GM12874 (cell line): ENCODE measurements around the gene LRFN2.

Experiments
- CTCF ChIP-seq: IDR thresholded peaks from 2 replicates; pipeline ENCODE4 v1.5.1; 2011; ENCODE audit warnings: low read depth, mild to moderate bottlenecking, control low read depth, low read length, moderate library complexity; ENCODE audit not compliant: insufficient read depth

The LRFN2 gene

GRCh38 chr6:40543776-40544175 lies 43.4 kb downstream of the LRFN2 start:
- TF ChIP-seq CTCF, result no peak

DNA sequence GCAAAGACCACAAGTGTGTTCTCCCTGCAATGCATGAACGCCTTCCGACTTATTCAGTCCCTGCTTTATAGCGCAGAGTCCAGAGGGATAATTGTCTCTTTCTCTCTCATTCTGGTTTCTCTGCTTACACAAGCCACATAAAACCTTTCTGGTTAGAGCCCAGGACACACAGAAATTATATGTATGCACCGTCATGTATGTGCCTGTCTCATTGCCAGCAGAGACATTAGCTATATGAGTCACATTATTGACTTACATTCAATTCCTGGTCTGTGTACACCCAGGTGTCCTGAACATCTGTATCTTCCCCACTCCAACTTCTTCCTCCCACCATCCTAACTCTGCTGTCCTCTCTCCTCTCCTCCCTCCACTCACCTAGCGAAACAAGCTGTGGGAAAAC lies 44.0 kb downstream of the LRFN2 start:
- no peak for TF ChIP-seq CTCF

GRCh38 chr6:40542175-40542764 lies 44.9 kb downstream of the LRFN2 start:
- TF ChIP-seq CTCF, result no peak

DNA sequence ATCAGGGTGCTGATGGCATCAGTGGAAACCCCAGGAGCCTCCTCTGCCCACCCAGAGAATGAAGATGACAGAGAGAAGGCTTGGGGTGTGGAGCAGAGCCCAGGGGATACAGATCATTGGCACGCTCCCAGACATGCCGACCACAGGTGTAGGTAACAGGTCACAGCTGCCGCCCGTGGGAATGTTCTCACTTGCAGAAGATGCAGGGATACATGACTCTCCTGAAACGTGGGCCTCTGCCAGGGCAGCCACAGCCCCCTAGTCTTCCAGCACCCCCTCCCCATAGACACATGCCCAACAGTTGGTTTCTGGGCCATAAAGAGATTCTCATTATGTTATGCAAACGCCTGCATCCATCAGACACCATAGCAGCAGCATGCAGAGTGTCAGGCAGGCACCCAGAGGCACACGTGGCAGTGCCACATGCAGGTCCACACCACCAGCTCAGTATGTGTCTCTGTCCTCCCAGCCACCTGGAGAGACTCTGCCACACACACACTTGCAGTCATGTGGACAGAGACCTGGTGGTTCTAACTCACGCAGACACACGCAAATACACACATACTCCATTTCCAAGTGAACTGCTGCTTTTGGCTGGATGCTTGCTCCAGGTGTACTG lies 45.5 kb downstream of the LRFN2 start:
- no peak for TF ChIP-seq CTCF

DNA sequence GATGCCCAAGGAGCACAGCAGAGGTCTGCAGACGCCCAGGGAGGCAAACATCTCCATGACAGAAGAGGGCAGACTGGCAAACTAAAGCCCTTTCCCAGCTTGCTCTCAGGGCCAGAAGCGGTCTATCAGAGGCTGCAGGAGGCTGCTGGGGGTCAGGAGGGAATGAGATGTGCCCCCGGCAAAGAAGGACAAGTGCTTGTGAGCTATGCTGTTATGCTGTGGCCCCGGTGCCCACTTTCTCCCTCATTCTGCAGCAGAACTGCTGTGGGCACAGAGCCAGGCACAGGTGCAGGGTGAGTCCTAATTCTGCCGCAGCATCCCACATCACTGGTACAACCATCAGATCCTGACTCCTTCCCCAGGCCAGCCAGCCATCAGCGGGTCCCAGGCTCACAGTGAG lies 46.4 kb downstream of the LRFN2 start:
- no peak for TF ChIP-seq CTCF

DNA sequence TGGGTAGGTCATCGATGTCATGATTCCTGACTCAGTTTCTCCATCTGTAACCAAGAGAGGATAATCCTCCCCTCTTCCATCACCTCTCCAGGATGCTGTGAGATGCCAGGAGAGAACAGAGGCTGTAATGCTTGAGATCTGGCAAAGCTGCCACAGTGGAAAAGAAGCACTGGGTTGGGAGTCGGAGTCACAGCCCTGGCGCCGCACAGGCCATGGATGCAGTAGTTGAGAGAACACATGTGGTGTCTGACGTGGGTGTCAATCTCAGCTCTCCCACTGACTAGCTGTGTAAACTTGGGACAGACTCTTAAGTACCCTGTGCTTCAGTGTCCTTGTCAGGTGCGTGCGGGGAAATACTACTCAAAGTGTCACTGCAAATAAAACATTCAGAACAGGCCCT lies 47.3 kb downstream of the LRFN2 start:
- TF ChIP-seq CTCF, result no peak

DNA sequence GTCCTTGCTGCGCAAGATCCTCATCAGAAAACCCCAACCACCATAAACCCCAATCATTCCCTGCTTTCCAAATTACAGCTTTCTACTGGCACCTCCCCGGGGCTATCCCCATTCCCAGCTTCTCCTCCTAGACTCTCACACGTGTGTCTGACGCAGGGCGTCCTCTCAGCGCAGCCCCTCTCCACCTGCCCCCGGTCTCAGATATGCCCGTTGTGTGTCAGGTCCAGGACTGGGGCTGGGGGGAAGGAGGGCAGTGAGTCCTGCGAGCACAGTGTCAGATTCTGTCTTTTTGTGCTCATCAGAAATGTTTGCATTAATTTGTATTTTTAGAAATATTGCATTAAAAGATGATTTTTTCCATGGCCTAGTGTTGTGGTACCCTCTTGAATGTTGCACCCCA lies 48.6 kb downstream of the LRFN2 start:
- TF ChIP-seq CTCF, result no peak
